DND-41 (cell line): Measurements from ENCODE around the gene LDHAL6A.

ENCODE experiments used
- CTCF ChIP-seq: IDR thresholded peaks from 2 replicates; pipeline ENCODE4 v1.5.1; 2012; ENCODE audit warnings: borderline replicate concordance, low read length, moderate library complexity, mild to moderate bottlenecking; ENCODE audit not compliant: poor library complexity, severe bottlenecking; ENCODE audit errors: extremely low read depth
- EZH2 ChIP-seq: IDR thresholded peaks from 3 replicates; pipeline ENCODE4 v1.6.1; 2012; ENCODE audit warnings: borderline replicate concordance, low read depth, mild to moderate bottlenecking, moderate library complexity, low read length, inconsistent platforms; ENCODE audit not compliant: severe bottlenecking

- TF ChIP-seq CTCF (no peak), EZH2 (no peak)
Observed at GRCh38 chr11:18452927-18453326, 2.7 kb upstream of the LDHAL6A start.
